Stomach (tissue), 4 donors: ENCODE results near the gene DOCK1.

Source experiments
- CTCF ChIP-seq, 7 experiments: fragments of 450-650 bp in 4 of 7; fragments of 200-600 bp in 3 of 7; sonication (generic) in 3 of 7; IDR thresholded peaks; one replicate each; pipeline ENCODE4 v1.5.1; 2016 to 2019; ENCODE audit warnings: antibody characterized with exemption in 7 of 7, control low read depth in 2 of 7, mild to moderate bottlenecking in 1 of 7
- EP300 ChIP-seq: sonication (generic); formaldehyde crosslinking; IDR thresholded peaks from one replicate; pipeline ENCODE4 v1.6.1; 2017; ENCODE audit warnings: antibody characterized with exemption
- POLR2A ChIP-seq, 4 donors: fragments of 450-650 bp; IDR thresholded peaks; one replicate each; pipeline ENCODE4 v1.6.1; 2016; ENCODE audit warnings: antibody characterized with exemption in 4 of 4, control low read depth in 2 of 4, mild to moderate bottlenecking in 1 of 4, moderate library complexity in 1 of 4

GRCh38 chr10:127243490-127244272, 338.5 kb downstream of the DOCK1 start:
- TF ChIP-seq EP300 (no peak), CTCF (IDR thresholded peaks at IDR 0.05) (peak in 3 of 7 experiments; percentile 7 to 33 (median 14)), POLR2A (IDR thresholded peaks at IDR 0.05) (no peak)
